HTR-8/SVneo (cell line): ENCODE measurements around the gene ARRDC5.
"Not testable (repeated sequence)": the region's sequence is repeated elsewhere in the genome, so short reads cannot be mapped to it uniquely, and the experiment has no call there.

ENCODE experiments used
- DNase-seq: peaks from one replicate; pipeline ENCODE4 v3.0.0; 2011; ENCODE audit warnings: low spot score, mixed read lengths; ENCODE audit not compliant: insufficient read length
- FAIRE-seq: peaks from 2 replicates; lab custom pipeline; 2011; peaks lifted over from hg19 to GRCh38; lab: Jason Lieb, UNC

ARRDC5 gene

DNA sequence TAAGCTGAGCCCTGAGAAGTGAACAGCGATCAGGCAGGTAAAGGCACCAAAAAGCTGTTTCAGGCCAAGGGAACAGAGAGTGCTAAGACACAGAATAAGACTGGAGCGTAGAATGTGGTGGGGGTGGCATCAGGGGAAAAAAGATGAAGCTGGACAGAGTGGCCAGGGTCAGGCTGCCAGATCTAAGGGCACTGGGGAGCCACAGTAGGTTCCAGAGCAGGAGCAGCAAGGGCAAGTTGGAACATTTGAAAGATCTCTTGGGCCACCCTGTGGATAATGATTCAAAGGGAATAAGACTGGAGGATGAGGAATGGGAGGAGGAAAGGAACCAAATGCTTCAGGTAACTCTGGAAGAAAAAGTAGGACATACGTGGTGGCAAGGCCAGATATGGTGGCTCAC, 28.8 kb downstream of the ARRDC5 start:
- DNase-seq (no peak), FAIRE-seq (no peak)

GRCh38 chr19:4871711-4872110, 31.0 kb downstream of the ARRDC5 start:
- no peak for DNase-seq
- no peak for FAIRE-seq

- peak; percentile 68 for DNase-seq
- FAIRE-seq, result no peak
Measured at GRCh38 chr19:4870025-4870700, 32.5 kb downstream of the ARRDC5 start.

GRCh38 chr19:4868286-4868834, 34.3 kb downstream of the ARRDC5 start:
- DNase-seq (no peak), FAIRE-seq (no peak)

GRCh38 chr19:4867534-4868285, 35.0 kb downstream of the ARRDC5 start, which contains the start of gene PLIN3:
PLIN3 (minus strand) TSS chr19:4867667; CDS start chr19:4861394, 6,273 bp downstream.
- DNase-seq (peak; percentile 96), FAIRE-seq (no peak)

GRCh38 chr19:4866595-4867424, 35.9 kb downstream of the ARRDC5 start:
- peak; percentile 29 for DNase-seq
- FAIRE-seq, result no peak

GRCh38 chr19:4861147-4861546, 41.5 kb downstream of the ARRDC5 start:
- FAIRE-seq (no peak), DNase-seq (no peak)

- FAIRE-seq (no peak), DNase-seq (no peak)
Measured at GRCh38 chr19:4859697-4860096, 43.0 kb downstream of the ARRDC5 start.

DNA sequence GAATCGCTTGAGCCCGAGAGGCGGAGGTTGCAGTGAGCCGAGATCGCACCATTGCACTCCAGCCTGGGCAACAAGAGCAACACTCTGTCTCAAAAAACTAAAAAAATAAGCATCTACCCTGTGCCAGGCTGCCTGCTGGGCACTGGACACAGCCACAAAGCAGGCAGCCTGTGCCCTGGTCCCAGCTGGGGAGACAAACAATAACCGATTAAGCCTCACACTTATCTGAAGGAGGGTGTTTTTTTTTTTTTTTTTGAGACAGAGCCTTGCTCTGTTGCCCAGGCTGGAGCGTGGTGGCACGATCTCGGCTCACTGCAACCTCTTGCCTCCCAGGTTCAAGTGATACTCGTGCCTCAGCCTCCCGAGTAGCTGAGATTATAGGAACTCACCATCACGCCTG, 46.2 kb downstream of the ARRDC5 start:
- DNase-seq, FAIRE-seq: not testable (repeated sequence)

- DNase-seq, FAIRE-seq: not testable (repeated sequence)
Measured at GRCh38 chr19:4853506-4853905, 49.2 kb downstream of the ARRDC5 start.

DNA sequence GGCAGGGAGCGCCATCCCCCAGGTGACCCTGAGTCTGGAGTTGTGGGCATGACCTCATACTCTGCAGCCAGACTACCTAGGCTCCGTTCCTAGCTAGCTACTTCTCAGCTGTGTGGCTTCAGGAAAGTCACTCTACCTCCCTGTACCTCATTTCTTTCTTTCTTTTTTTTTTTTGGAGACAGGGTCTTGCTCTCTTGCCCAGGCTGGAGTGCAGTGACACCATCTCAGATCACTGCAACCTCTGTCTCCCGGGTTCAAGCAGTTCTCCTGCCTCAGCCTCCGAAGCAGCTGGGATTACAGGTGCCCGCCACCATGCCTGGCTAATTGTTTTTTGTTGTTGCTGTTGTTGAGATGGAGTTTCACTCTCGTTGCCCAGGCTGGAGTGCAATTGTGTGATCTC, 50.2 kb downstream of the ARRDC5 start:
- FAIRE-seq (no peak), DNase-seq (no peak)

- FAIRE-seq (no peak), DNase-seq (peak; percentile 74)
Measured at GRCh38 chr19:4851551-4852290, 51.0 kb downstream of the ARRDC5 start.

- no peak for FAIRE-seq
Measured at GRCh38 chr19:4849019-4849418, 53.7 kb downstream of the ARRDC5 start.

DNA sequence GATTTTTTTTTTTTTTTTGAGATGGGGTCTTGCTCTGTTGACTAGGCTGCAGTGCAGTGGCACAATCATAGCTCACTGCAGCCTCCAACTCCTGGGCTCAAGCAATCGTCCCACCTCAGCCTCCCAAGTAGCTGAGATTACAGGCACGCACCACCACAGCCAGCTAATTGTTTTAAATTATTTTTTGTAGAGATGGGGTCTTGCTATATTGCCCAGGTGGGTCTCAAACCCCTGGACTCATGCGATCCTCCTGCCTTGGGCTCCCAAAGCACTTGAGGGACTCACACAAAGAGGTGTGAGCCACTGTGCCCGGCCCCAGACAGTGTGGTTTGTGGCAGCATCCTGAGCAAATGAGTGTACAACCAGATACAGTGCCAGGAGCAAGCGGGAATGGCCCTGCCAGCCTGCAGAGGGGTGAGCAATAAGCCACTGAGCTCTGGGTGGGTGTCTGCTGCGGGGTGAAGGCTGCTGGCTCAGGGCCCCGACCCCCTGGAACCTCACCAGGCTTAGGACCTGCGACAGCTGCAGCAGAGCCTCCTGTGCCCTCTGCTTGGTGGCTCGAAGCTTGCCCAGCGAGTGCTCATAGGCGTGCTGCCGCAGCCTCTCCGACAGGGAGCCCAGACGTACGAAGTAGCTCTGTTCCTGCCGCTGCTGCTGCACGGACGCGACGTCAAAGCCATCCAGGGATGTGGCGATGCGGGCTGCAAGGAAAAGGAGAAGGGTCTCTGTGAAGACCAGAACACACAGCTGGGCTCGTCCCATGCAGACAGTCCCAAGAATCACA, 55.3 kb downstream of the ARRDC5 start:
- no peak for FAIRE-seq
- DNase-seq, result no peak

More at GRCh38 chr19:4849019-4849418, 53.7 kb downstream of the ARRDC5 start:
- DNase-seq, result no peak

DNA sequence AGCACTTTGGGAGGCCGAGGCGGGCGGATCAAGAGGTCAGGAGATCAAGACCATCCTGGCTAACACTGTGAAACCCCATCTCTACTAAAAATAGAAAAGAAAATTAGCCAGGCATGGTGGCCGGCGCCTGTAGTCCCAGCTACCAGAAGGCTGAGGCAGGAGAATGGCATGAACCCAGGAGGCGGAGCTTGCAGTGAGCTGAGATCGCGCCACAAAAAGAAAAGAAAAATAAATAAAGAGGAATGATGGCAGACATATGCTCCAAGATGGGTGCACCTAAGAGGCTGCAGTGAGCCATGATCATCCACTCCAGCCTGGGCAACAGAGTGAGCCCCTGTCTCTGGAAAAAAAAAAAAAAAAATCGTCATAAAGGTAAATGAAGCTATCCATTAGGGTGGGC, 56.7 kb downstream of the ARRDC5 start:
- DNase-seq, FAIRE-seq: not testable (repeated sequence)

- FAIRE-seq, result no peak
- DNase-seq, result no peak
Measured at GRCh38 chr19:4844348-4845179, 58.1 kb downstream of the ARRDC5 start.

- FAIRE-seq (no peak), DNase-seq (no peak)
Measured at GRCh38 chr19:4843647-4843965, 59.1 kb downstream of the ARRDC5 start.
